GM13977 (cell line): ENCODE data around the gene HBZ.
A peak's percentile ranks its signal among the peaks of the same experiment; 100 is the strongest.
"Not testable (repeated sequence)": the region's sequence is repeated elsewhere in the genome, so short reads cannot be mapped to it uniquely, and the experiment has no call there.

Source experiments
- DNase-seq: peaks from one replicate; pipeline ENCODE4 v3.0.0; 2012; ENCODE audit warnings: low spot score
- CTCF ChIP-seq: IDR thresholded peaks from 2 replicates; pipeline ENCODE4 v1.5.1; 2012; ENCODE audit warnings: mild to moderate bottlenecking, control low read depth; ENCODE audit not compliant: insufficient read depth; ENCODE audit errors: extremely low read depth, missing control alignments
- in situ Hi-C: fragments of 300-500 bp; cut with MboI; formaldehyde crosslinking; loops from one replicate; pipeline ENCODE4 v1.12.0; 2022; ENCODE audit warnings: low sequenced_read_pairs, low pct_unique_long_range_greater_than_20kb, mixed read lengths, inconsistent platforms; ENCODE audit not compliant: unreplicated experiment

The HBZ gene

GRCh38 chr16:144797-145252, 7.6 kb upstream of the HBZ start:
- TF ChIP-seq CTCF, result no peak
- in situ Hi-C loops, result no loop called here
- DNase-seq, result no peak

GRCh38 chr16:146646-147045, 5.8 kb upstream of the HBZ start:
- no peak for DNase-seq
- no peak for TF ChIP-seq CTCF
- in situ Hi-C loops, result no loop called here

GRCh38 chr16:149024-149660, 3.3 kb upstream of the HBZ start:
- in situ Hi-C loops, result no loop called here
- no peak for TF ChIP-seq CTCF
- no peak for DNase-seq

GRCh38 chr16:153129-153521, 681 bp downstream of the HBZ start:
- in situ Hi-C loops, DNase-seq: not testable (repeated sequence)

GRCh38 chr16:153550-154216, 1.2 kb downstream of the HBZ start:
- in situ Hi-C loops, DNase-seq: not testable (repeated sequence)

GRCh38 chr16:154217-155030, 2.0 kb downstream of the HBZ start:
- TF ChIP-seq CTCF, result no peak
- DNase-seq, result peak; percentile 67

GRCh38 chr16:155031-155398, 2.6 kb downstream of the HBZ start:
- no peak for DNase-seq
- in situ Hi-C loops, result no loop called here
- TF ChIP-seq CTCF, result no peak

More at GRCh38 chr16:154217-155030, 2.0 kb downstream of the HBZ start:
- in situ Hi-C loops, result no loop called here
